H9 (cell line): ENCODE measurements around the gene CLEC2L. TPM values are rescaled to one million over a fixed set of nuclear protein-coding genes. Genes with fewer than 3 reads are reported as not detected.

ENCODE experiments used
- DNase-seq: peaks from one replicate; pipeline ENCODE4 v3.0.0-alpha.2; 2017
- H2AFZ ChIP-seq: one replicate; pipeline ENCODE4 v1.6.1; 2013; ENCODE audit warnings: mild to moderate bottlenecking, low read length, control low read depth, moderate library complexity
- H2AK5ac ChIP-seq: 2 replicates; pipeline ENCODE4 v1.6.1; 2013; ENCODE audit warnings: low read length, control low read depth, mixed read lengths; ENCODE audit not compliant: insufficient read length
- H2BK120ac ChIP-seq: one replicate; pipeline ENCODE4 v1.6.1; 2013; ENCODE audit warnings: low read depth, mild to moderate bottlenecking, low read length, control low read depth, inconsistent platforms; ENCODE audit not compliant: poor library complexity, severe bottlenecking
- H2BK12ac ChIP-seq: 2 replicates; pipeline ENCODE4 v1.6.1; 2013; ENCODE audit warnings: low read length, control low read depth, mixed read lengths, low read depth; ENCODE audit not compliant: insufficient read length
- H2BK15ac ChIP-seq: 2 replicates; pipeline ENCODE4 v1.6.1; 2013; ENCODE audit warnings: low read depth, low read length, control low read depth
- H2BK20ac ChIP-seq: one replicate; pipeline ENCODE4 v1.6.1; 2013; ENCODE audit warnings: low read depth, mild to moderate bottlenecking, low read length, control low read depth, inconsistent platforms; ENCODE audit not compliant: poor library complexity, severe bottlenecking
- H2BK5ac ChIP-seq: 2 replicates; pipeline ENCODE4 v1.6.1; 2013; ENCODE audit warnings: low read length, control low read depth, mixed read lengths; ENCODE audit not compliant: insufficient read length
- H3K14ac ChIP-seq: 2 replicates; pipeline ENCODE4 v1.6.1; 2013; ENCODE audit warnings: low read length, control low read depth; ENCODE audit not compliant: insufficient read depth
- H3K18ac ChIP-seq: 2 replicates; pipeline ENCODE4 v1.6.1; 2013; ENCODE audit warnings: low read depth, mild to moderate bottlenecking, mixed read lengths, low read length, control low read depth; ENCODE audit not compliant: insufficient read length
- H3K23ac ChIP-seq: 2 replicates; pipeline ENCODE4 v1.6.1; 2013; ENCODE audit warnings: low read length, control low read depth, mixed read lengths, low read depth; ENCODE audit not compliant: insufficient read length
- H3K23me2 ChIP-seq: 2 replicates; pipeline ENCODE4 v1.6.1; 2013; ENCODE audit warnings: low read depth, mild to moderate bottlenecking, mixed read lengths, low read length, control low read depth; ENCODE audit not compliant: insufficient read length, poor library complexity, severe bottlenecking
- H3K27ac ChIP-seq: 2 replicates; pipeline ENCODE4 v1.5.1; 2013; ENCODE audit warnings: low read length, control low read depth, mixed read lengths, low read depth; ENCODE audit not compliant: insufficient read length
- H3K27me3 ChIP-seq: 2 replicates; pipeline ENCODE4 v1.6.1; 2013; ENCODE audit warnings: low read length, control low read depth, inconsistent platforms; ENCODE audit not compliant: insufficient read depth
- H3K4ac ChIP-seq: 2 replicates; pipeline ENCODE4 v1.6.1; 2013; ENCODE audit warnings: low read depth, mild to moderate bottlenecking, control low read depth, inconsistent platforms, low read length, moderate library complexity
- H3K4me1 ChIP-seq: 2 replicates; pipeline ENCODE4 v1.6.1; 2013; ENCODE audit warnings: low read length, control low read depth, inconsistent platforms; ENCODE audit not compliant: insufficient read depth
- H3K4me2 ChIP-seq: 2 replicates; pipeline ENCODE4 v1.6.1; 2013; ENCODE audit warnings: low read length, control low read depth, mixed read lengths; ENCODE audit not compliant: insufficient read length, insufficient read depth
- H3K56ac ChIP-seq: 2 replicates; pipeline ENCODE4 v1.6.1; 2013; ENCODE audit warnings: low read depth, mild to moderate bottlenecking, mixed read lengths, low read length, control low read depth; ENCODE audit not compliant: insufficient read length
- H3K79me1 ChIP-seq: 2 replicates; pipeline ENCODE4 v1.6.1; 2013; ENCODE audit warnings: low read depth, mild to moderate bottlenecking, moderate library complexity, low read length, control low read depth, inconsistent platforms; ENCODE audit not compliant: insufficient read depth, poor library complexity, severe bottlenecking
- H3K79me2 ChIP-seq: 2 replicates; pipeline ENCODE4 v1.6.1; 2013; ENCODE audit warnings: low read length, control low read depth, inconsistent platforms; ENCODE audit not compliant: insufficient read depth
- H3K9ac ChIP-seq: 2 replicates; pipeline ENCODE4 v1.6.1; 2013; ENCODE audit warnings: low read length, control low read depth, mixed read lengths; ENCODE audit not compliant: insufficient read length; ENCODE audit errors: extremely low read depth
- H3K9me3 ChIP-seq: one replicate; pipeline ENCODE4 v1.6.1; 2013; ENCODE audit warnings: low read depth, low read length, inconsistent platforms; ENCODE audit not compliant: control insufficient read depth
- H3T11ph ChIP-seq: one replicate; pipeline ENCODE4 v1.6.1; 2013; ENCODE audit warnings: mild to moderate bottlenecking, low read length, control low read depth, inconsistent platforms
- H4K20me1 ChIP-seq: one replicate; pipeline ENCODE4 v1.6.1; 2013; ENCODE audit not compliant: control insufficient read depth, insufficient read length, insufficient read depth
- H4K5ac ChIP-seq: 2 replicates; pipeline ENCODE4 v1.6.1; 2013; ENCODE audit warnings: low read depth, mild to moderate bottlenecking, mixed read lengths, low read length, control low read depth; ENCODE audit not compliant: insufficient read length
- H4K8ac ChIP-seq: replicated peaks from 2 replicates; pipeline ENCODE4 v1.6.1; 2013; ENCODE audit warnings: low read length, control low read depth, mixed read lengths, low read depth; ENCODE audit not compliant: insufficient read length
- H4K91ac ChIP-seq: 2 replicates; pipeline ENCODE4 v1.6.1; 2013; ENCODE audit warnings: low read depth, mild to moderate bottlenecking, moderate library complexity, mixed read lengths, low read length, control low read depth; ENCODE audit not compliant: insufficient read length
- H3K27ac Mint-ChIP-seq, 3 experiments: 2 replicates in 2 of 3; 3 replicates in 1 of 3; pipeline ENCODE4 v1.8.0; 2020 to 2021; ENCODE audit warnings: mixed read lengths in 3 of 3, mild to moderate bottlenecking in 1 of 3, moderate library complexity in 1 of 3
- H3K27me3 Mint-ChIP-seq: 2 replicates; pipeline ENCODE4 v1.8.0; 2021; ENCODE audit warnings: low read depth, mild to moderate bottlenecking, moderate library complexity, mixed read lengths
- H3K36me3 Mint-ChIP-seq, 3 experiments: 2 replicates in 2 of 3; 3 replicates in 1 of 3; pipeline ENCODE4 v1.8.0; 2020 to 2021; ENCODE audit warnings: low read depth in 3 of 3, mixed read lengths in 3 of 3; ENCODE audit not compliant: insufficient read depth in 1 of 3
- H3K4me1 Mint-ChIP-seq, 2 experiments: 2 replicates each; pipeline ENCODE4 v1.8.0; 2020; ENCODE audit warnings: mixed read lengths in 2 of 2
- H3K4me3 Mint-ChIP-seq, 2 experiments: 2 replicates in 1 of 2; 3 replicates in 1 of 2; pipeline ENCODE4 v1.8.0; 2020 to 2021; ENCODE audit warnings: mild to moderate bottlenecking in 2 of 2, mixed read lengths in 2 of 2, moderate library complexity in 1 of 2
- H3K9me3 Mint-ChIP-seq, 2 experiments: 2 replicates in 1 of 2; 3 replicates in 1 of 2; pipeline ENCODE4 v1.8.0; 2020; ENCODE audit warnings: mild to moderate bottlenecking in 2 of 2, mixed read lengths in 2 of 2, moderate library complexity in 1 of 2
- WGBS: extraction: QIAGEN DNeasy Blood & Tissue Kit; methylation state at CpG from one replicate; pipeline ENCODE4 v1.1.7; 2013; ENCODE audit warnings: missing lambda C conversion rate, low lambda C conversion rate, mixed read lengths; ENCODE audit not compliant: insufficient read length; ENCODE audit errors: extremely low coverage; 5-methylcytosine and 5-hydroxymethylcytosine counted together
- total RNA-seq: library from RNA; stranded (reverse); gene quantifications from 2 replicates; pipeline ENCODE4 v1.2.1, GENCODE V29; 2021
- TF ChIP-seq, protein P1 (sequence below): fragments of 200-600 bp; sonication (generic); conservative IDR thresholded peaks from 3 replicates; pipeline ENCODE4 v1.8.0; 2021; ENCODE audit warnings: antibody characterized with exemption, mild to moderate bottlenecking

CLEC2L gene
- total RNA-seq, 1 experiment from 2014 or later, result 0.74 TPM

DNA sequence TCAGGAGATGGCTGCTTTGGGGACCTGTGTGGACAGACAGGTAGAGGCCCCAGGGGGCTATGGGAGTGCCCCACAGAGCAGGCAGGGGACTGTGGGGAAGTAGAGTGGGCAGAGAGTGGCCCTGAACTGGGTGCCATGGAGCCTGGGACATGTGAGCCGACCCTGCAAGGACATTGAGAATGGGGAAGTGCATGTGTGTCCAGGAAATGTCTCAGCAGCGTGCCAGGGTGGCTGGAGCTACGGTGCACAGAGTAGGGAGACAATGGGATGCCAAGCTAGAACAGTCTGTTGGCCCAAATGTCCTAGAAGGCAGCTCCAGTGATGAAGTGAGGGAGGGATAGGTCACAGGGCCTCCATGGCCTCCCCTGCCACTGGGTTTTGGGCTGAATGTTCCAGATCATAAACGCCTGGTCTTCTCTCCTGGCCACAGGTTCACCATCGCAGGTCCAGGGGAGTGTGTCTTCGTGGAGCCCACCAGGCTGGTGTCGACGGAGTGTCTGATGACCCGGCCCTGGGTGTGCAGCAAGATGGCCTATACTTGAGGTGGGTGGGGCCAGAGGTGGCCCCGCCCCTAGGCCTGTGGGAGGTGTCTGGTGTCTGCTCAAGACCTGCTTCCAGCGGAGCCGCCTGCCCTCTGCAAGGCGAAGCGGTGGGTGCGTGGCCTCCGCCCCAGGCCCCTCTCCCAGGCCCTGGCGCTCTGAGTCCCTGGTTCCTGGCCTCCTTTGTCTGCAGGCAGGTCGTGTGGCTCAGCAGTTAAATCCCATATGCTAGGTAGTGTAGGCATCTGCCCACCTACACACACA, 20.5 kb downstream of the CLEC2L start:
- no peak overlapping the region for H4K8ac ChIP-seq
- no peak overlapping the region for H2AK5ac ChIP-seq
- H4K91ac ChIP-seq, result no peak overlapping the region
- H3K18ac ChIP-seq, result no peak overlapping the region
- no peak overlapping the region for H2BK5ac ChIP-seq
- H4K5ac ChIP-seq, result no peak overlapping the region
- H2BK12ac ChIP-seq, result no peak overlapping the region
- H3K4ac ChIP-seq, result no peak overlapping the region
- H3K27ac ChIP-seq, result no peak overlapping the region
- no peaks in the 10 kb centered on the region; a peak in 1 of 7 replicates for H3K36me3 Mint-ChIP-seq
- no peak overlapping the region for H2BK120ac ChIP-seq
- no peak overlapping the region for H2BK15ac ChIP-seq
- H3K4me2 ChIP-seq, result no peak overlapping the region
- peaks cover 20 to 29% of the 10 kb centered on the region in 2 experiments for H3K4me1 Mint-ChIP-seq
- no peak overlapping the region for H3K9ac ChIP-seq
- no peak overlapping the region; a peak in 1 of 7 replicates for H3K27ac Mint-ChIP-seq
- H3K79me1 ChIP-seq, result no peaks in the 10 kb centered on the region
- TF ChIP-seq, protein P1, sequence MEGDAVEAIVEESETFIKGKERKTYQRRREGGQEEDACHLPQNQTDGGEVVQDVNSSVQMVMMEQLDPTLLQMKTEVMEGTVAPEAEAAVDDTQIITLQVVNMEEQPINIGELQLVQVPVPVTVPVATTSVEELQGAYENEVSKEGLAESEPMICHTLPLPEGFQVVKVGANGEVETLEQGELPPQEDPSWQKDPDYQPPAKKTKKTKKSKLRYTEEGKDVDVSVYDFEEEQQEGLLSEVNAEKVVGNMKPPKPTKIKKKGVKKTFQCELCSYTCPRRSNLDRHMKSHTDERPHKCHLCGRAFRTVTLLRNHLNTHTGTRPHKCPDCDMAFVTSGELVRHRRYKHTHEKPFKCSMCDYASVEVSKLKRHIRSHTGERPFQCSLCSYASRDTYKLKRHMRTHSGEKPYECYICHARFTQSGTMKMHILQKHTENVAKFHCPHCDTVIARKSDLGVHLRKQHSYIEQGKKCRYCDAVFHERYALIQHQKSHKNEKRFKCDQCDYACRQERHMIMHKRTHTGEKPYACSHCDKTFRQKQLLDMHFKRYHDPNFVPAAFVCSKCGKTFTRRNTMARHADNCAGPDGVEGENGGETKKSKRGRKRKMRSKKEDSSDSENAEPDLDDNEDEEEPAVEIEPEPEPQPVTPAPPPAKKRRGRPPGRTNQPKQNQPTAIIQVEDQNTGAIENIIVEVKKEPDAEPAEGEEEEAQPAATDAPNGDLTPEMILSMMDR, result no peak
- DNase-seq, result peak; percentile 65
- H3K79me2 ChIP-seq, result no peaks in the 10 kb centered on the region
- H3K9me3 ChIP-seq, result no peaks in the 10 kb centered on the region
- peaks cover 12% of the 10 kb centered on the region for H3K27me3 Mint-ChIP-seq
- H2BK20ac ChIP-seq, result no peak overlapping the region
- H2AFZ ChIP-seq, result no peak overlapping the region
- no peak overlapping the region for H3K14ac ChIP-seq
- WGBS, result no CpG with 5 or more reads among the region's 18 CpGs
- H3T11ph ChIP-seq, result no peak overlapping the region
- H3K23ac ChIP-seq, result no peak overlapping the region
- H3K27me3 ChIP-seq, result no peaks in the 10 kb centered on the region
- peaks cover 4% of the 10 kb centered on the region; the same call in 1 of the 2 replicates for H3K4me1 ChIP-seq
- H3K4me3 Mint-ChIP-seq, result no peak overlapping the region
- H3K56ac ChIP-seq, result no peak overlapping the region
- no peaks in the 10 kb centered on the region for H3K9me3 Mint-ChIP-seq
- H3K23me2 ChIP-seq, result no peaks in the 10 kb centered on the region
- no peaks in the 10 kb centered on the region for H4K20me1 ChIP-seq
